PC-3 (cell line): Measurements from ENCODE around the gene PCBD1.

Experiments
- CTCF ChIP-seq: fragments of 300-600 bp; sonication (generic); conservative IDR thresholded peaks from 2 replicates; pipeline ENCODE4 v1.5.1; 2017; ENCODE audit warnings: antibody characterized with exemption, low read depth, mild to moderate bottlenecking, low read length
- EZH2 ChIP-seq: fragments of 300-600 bp; sonication (generic); IDR thresholded peaks from one replicate; pipeline ENCODE4 v1.6.1; 2017; ENCODE audit warnings: antibody characterized with exemption, mild to moderate bottlenecking, low read length; ENCODE audit not compliant: unreplicated experiment
- EZH2phosphoT487 ChIP-seq: fragments of 300-600 bp; sonication (generic); IDR thresholded peaks from 2 replicates; pipeline ENCODE4 v1.6.1; 2018; ENCODE audit warnings: mild to moderate bottlenecking, antibody characterized with exemption, low read length, borderline replicate concordance

- TF ChIP-seq CTCF (no peak), EZH2 (no peak), EZH2phosphoT487 (no peak)
Observed at GRCh38 chr10:70935631-70936030, 47.3 kb upstream of the PCBD1 start.
